Mammary epithelial cell (primary cell): ENCODE data around the gene FOXN3.

Experiments
- CTCF ChIP-seq, 2 donors: IDR thresholded peaks in 1 of 2; conservative IDR thresholded peaks in 1 of 2; 2 replicates each; pipeline ENCODE4 v1.5.1; 2011 to 2012; ENCODE audit warnings: inconsistent platforms in 2 of 2, low read length in 2 of 2, mild to moderate bottlenecking in 2 of 2, control low read depth in 1 of 2, low read depth in 1 of 2; ENCODE audit not compliant: insufficient read depth in 1 of 2; ENCODE audit errors: extremely low read depth in 1 of 2
- EZH2 ChIP-seq: IDR thresholded peaks from 2 replicates; pipeline ENCODE4 v1.6.1; 2012; ENCODE audit warnings: low read length, inconsistent platforms, borderline replicate concordance

GRCh38 chr14:89249065-89249695, 167.9 kb downstream of the FOXN3 start:
- no peak for TF ChIP-seq EZH2
- no peak for TF ChIP-seq CTCF (conservative IDR thresholded peaks at IDR 0.05 in 1 of 2, IDR thresholded peaks at IDR 0.05 in 1 of 2; ENCODE audit: extremely low read depth in 1 of 2, insufficient read depth in 1 of 2, low read depth in 1 of 2, low read length in 2 of 2)
